Vagina (tissue), 2 donors: ENCODE measurements around the gene SLC9A1. TPM values are rescaled to one million over a fixed set of nuclear protein-coding genes. Genes with fewer than 3 reads are reported as not detected.

Experiments used
- DNase-seq, 2 donors: peaks; one replicate each; pipeline ENCODE4 v3.0.0-alpha.2; 2017; ENCODE audit errors: extremely low spot score in 2 of 2
- H3K27ac ChIP-seq: fragments of 200-600 bp; sonication (generic); one replicate; pipeline ENCODE4 v1.5.1; 2019
- H3K27me3 ChIP-seq: fragments of 200-600 bp; sonication (generic); one replicate; pipeline ENCODE4 v1.5.1; 2019
- H3K36me3 ChIP-seq, 2 donors: fragments of 200-600 bp; sonication (generic); one replicate each; pipeline ENCODE4 v1.5.1; 2017 to 2019
- H3K4me1 ChIP-seq: fragments of 200-600 bp; sonication (generic); one replicate; pipeline ENCODE4 v1.5.1; 2019
- H3K4me3 ChIP-seq, 2 donors: fragments of 200-600 bp; sonication (generic); 1 replicate in 1 of 2; 2 replicates in 1 of 2; pipeline ENCODE4 v1.5.1; 2016 to 2019
- H3K9me3 ChIP-seq: fragments of 200-600 bp; sonication (generic); one replicate; pipeline ENCODE4 v1.5.1; 2019
- CTCF ChIP-seq, 3 experiments: fragments of 450-650 bp in 2 of 3; fragments of 200-600 bp in 1 of 3; sonication (generic) in 1 of 3; IDR thresholded peaks; one replicate each; pipeline ENCODE4 v1.5.1; 2017 to 2019; ENCODE audit warnings: antibody characterized with exemption in 3 of 3, mild to moderate bottlenecking in 2 of 3, moderate library complexity in 2 of 3
- POLR2A ChIP-seq, 2 donors: fragments of 450-650 bp; IDR thresholded peaks; one replicate each; pipeline ENCODE4 v1.6.1; 2017; ENCODE audit warnings: antibody characterized with exemption in 2 of 2, mild to moderate bottlenecking in 2 of 2, moderate library complexity in 2 of 2
- POLR2AphosphoS5 ChIP-seq, 2 donors: sonication (generic); formaldehyde crosslinking; IDR thresholded peaks; one replicate each; pipeline ENCODE4 v1.9.0; 2017; ENCODE audit warnings: antibody characterized with exemption in 2 of 2, mild to moderate bottlenecking in 2 of 2, low read depth in 1 of 2; ENCODE audit not compliant: insufficient read depth in 1 of 2
- intact Hi-C: fragments of 100-400 bp; cut with DNase I; formaldehyde crosslinking; loops from one replicate; pipeline ENCODE4 v1.15.1; 2023
- total RNA-seq: library from RNA; depleted of rRNA; stranded (reverse); fragments of >200 nt; gene quantifications from one replicate; pipeline ENCODE4 v1.2.3, GENCODE V29; 2016

Gene SLC9A1
- total RNA-seq, 1 donor from 2014 or later = 10.6 TPM

GRCh38 chr1:27097484-27097917, 57.4 kb downstream of the SLC9A1 start:
- no peak overlapping the region for H3K4me3 ChIP-seq
- peaks cover 31% of the 10 kb centered on the region for H3K4me1 ChIP-seq
- H3K27ac ChIP-seq = peak overlapping the region; percentile 93
- no peaks in the 10 kb centered on the region for H3K27me3 ChIP-seq
- intact Hi-C loops = loop anchor here (5.0 kb wide), 2 partner anchors 55 to 100 kb away; no protein-coding TSS in a partner anchor
- TF ChIP-seq POLR2AphosphoS5 (IDR thresholded peaks at IDR 0.05; ENCODE audit: insufficient read depth in 1 of 2, low read depth in 1 of 2) = peak; percentile 50 to 78
- TF ChIP-seq POLR2A (IDR thresholded peaks at IDR 0.05) = no peak
- peak; percentile 95 to 99 (median 98) for TF ChIP-seq CTCF (IDR thresholded peaks at IDR 0.05)
- H3K36me3 ChIP-seq = no peaks in the 10 kb centered on the region
- H3K9me3 ChIP-seq = no peaks in the 10 kb centered on the region
- DNase-seq = no peak

- H3K9me3 ChIP-seq = no peaks in the 10 kb centered on the region
- no peaks in the 10 kb centered on the region for H3K36me3 ChIP-seq
- intact Hi-C loops = loop anchor here (5.0 kb wide), 2 partner anchors 53 to 98 kb away; no protein-coding TSS in a partner anchor
- no peak for DNase-seq
- no peaks in the 10 kb centered on the region for H3K27me3 ChIP-seq
- H3K4me1 ChIP-seq = peaks cover 31% of the 10 kb centered on the region
- TF ChIP-seq CTCF (IDR thresholded peaks at IDR 0.05) (no peak), POLR2AphosphoS5 (IDR thresholded peaks at IDR 0.05; ENCODE audit: insufficient read depth in 1 of 2, low read depth in 1 of 2) (no peak), POLR2A (IDR thresholded peaks at IDR 0.05) (no peak)
- no peak overlapping the region for H3K4me3 ChIP-seq
- H3K27ac ChIP-seq = no peak overlapping the region
Measured at GRCh38 chr1:27095576-27095975, 59.3 kb downstream of the SLC9A1 start.

DNA sequence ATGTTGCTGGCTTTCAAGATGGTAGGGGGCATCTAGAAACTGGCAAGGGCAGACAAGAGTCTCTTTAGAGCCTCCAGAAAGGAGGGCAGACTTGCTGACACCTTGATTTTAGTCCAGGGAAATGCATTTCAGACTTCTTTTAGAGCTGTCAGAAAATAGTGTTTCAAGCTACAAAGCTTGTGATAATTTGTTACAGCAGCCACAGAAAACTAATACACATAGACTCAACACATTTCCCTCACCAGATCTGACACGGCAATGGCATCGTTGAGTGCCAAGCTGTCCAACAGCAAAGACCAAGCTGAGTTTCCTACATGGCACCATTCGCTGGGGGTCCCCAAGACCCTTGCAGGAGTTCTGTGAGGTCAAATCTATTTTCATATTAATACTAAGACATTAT, 62.0 kb downstream of the SLC9A1 start:
- TF ChIP-seq CTCF (IDR thresholded peaks at IDR 0.05) (no peak), POLR2AphosphoS5 (IDR thresholded peaks at IDR 0.05; ENCODE audit: insufficient read depth in 1 of 2, low read depth in 1 of 2) (no peak)
- intact Hi-C loops = no loop called here

DNA sequence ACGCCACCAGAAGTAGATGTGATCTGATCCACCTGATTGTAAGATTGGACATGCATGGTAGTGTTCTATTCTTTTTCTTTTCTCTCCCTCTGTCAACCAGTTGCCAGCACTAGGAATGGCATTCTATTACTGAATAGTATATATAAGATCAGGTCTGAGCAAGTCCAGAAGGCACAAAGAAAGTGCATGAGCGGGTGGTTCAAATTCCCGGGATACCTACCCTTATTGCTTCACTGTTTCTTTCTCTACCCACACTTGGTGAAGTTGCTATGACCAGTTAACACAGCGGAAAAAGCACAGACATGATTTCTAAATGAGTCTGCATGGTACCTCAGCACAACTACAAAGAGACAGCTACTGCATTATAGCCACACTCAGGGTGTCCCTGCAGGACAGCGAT, 64.0 kb downstream of the SLC9A1 start:
- H3K9me3 ChIP-seq = no peaks in the 10 kb centered on the region
- H3K27me3 ChIP-seq = no peaks in the 10 kb centered on the region
- no peaks in the 10 kb centered on the region for H3K36me3 ChIP-seq
- no peak overlapping the region for H3K4me3 ChIP-seq
- no peak for TF ChIP-seq POLR2AphosphoS5 (IDR thresholded peaks at IDR 0.05; ENCODE audit: insufficient read depth in 1 of 2, low read depth in 1 of 2)
- H3K4me1 ChIP-seq = no peaks in the 10 kb centered on the region
- H3K27ac ChIP-seq = no peak overlapping the region
- intact Hi-C loops = no loop called here
- DNase-seq = no peak

More for the DNA sequence above, 62.0 kb downstream of the SLC9A1 start:
- Histone ChIP-seq H3K36me3 (no peaks in the 10 kb centered on the region), H3K4me3 (no peak overlapping the region), H3K27me3 (no peaks in the 10 kb centered on the region), H3K4me1 (peaks cover 4% of the 10 kb centered on the region), H3K27ac (no peak overlapping the region), H3K9me3 (no peaks in the 10 kb centered on the region)
- DNase-seq = no peak

DNA sequence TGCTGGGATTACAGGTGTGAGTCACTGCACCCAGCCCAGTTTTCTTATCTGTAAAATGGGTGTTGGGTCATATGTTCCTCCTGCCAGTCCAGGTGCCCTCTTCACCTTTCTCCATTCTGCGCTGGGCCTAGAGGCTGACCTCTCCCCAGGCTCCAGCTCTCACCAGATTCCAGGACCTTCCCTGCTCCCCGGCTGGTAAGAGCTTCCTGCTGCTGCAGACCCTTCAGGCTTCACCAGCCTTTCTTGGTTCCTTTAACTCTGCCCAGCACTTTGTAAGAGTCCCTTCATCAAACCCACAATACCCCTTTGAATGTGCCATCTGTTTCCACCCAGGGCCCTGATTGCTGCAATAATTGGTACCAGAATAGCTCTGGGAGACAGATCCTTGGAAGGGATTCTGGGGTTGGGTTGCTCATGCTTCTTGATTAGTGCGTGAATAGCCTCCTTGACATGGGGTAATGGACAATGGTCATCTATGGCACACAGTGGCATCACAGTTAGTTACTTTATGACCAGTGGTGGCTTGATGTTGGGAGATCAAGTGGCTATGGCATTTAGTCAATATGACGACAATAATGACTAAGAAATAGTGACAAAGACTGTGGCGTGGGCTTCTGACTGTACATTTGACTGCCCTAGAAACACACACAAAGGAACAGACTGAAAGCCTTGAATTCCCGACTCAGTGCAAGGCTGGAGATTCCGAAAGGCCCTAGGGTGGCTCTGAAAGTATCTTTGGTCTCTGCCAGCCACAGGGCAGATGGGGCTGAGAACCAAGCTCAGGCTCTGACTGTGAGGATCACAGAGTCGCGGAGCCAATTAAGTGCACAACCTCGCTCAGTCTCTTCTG, 67.3 kb downstream of the SLC9A1 start:
- Histone ChIP-seq H3K4me3 (no peak overlapping the region), H3K27me3 (no peaks in the 10 kb centered on the region), H3K9me3 (no peaks in the 10 kb centered on the region), H3K27ac (no peak overlapping the region), H3K4me1 (no peaks in the 10 kb centered on the region), H3K36me3 (no peaks in the 10 kb centered on the region)
- intact Hi-C loops = loop anchor here (2.0 kb wide), 1 partner anchor 19 kb away; no protein-coding TSS in a partner anchor
- TF ChIP-seq CTCF (IDR thresholded peaks at IDR 0.05) = no peak
- no peak for TF ChIP-seq POLR2AphosphoS5 (IDR thresholded peaks at IDR 0.05; ENCODE audit: insufficient read depth in 1 of 2, low read depth in 1 of 2)
- no peak for TF ChIP-seq POLR2A (IDR thresholded peaks at IDR 0.05)
- DNase-seq = no peak
